Liver (tissue), 9 donors: ENCODE measurements around the gene MYCBPAP. TPM values are rescaled to one million over a fixed set of nuclear protein-coding genes. Genes with fewer than 3 reads are reported as not detected.

ENCODE experiments used
- DNase-seq: peaks from one replicate; pipeline ENCODE4 v3.0.0-alpha.2; 2017; ENCODE audit warnings: low spot score
- H3K27ac ChIP-seq, 2 donors: one replicate each; pipeline ENCODE4 v1.7.0; 2013; ENCODE audit warnings: inconsistent platforms in 2 of 2, low read length in 2 of 2, control low read depth in 1 of 2, low read depth in 1 of 2, mild to moderate bottlenecking in 1 of 2
- H3K27me3 ChIP-seq, 4 donors: one replicate each; pipeline versions ENCODE4 v1.6.1 to v1.7.0; 2013; ENCODE audit warnings: low read length in 3 of 4, inconsistent platforms in 1 of 4, mild to moderate bottlenecking in 1 of 4, moderate library complexity in 1 of 4; ENCODE audit not compliant: control insufficient read depth in 4 of 4, insufficient read depth in 4 of 4
- H3K36me3 ChIP-seq, 4 donors: one replicate each; pipeline versions ENCODE4 v1.6.1 to v1.7.0; 2013; ENCODE audit warnings: low read length in 3 of 4, mild to moderate bottlenecking in 3 of 4, low read depth in 1 of 4, moderate library complexity in 1 of 4; ENCODE audit not compliant: control insufficient read depth in 4 of 4, insufficient read depth in 3 of 4
- H3K4me1 ChIP-seq, 4 donors: one replicate each; pipeline versions ENCODE4 v1.6.1 to v1.7.0; 2013; ENCODE audit warnings: low read length in 3 of 4, mild to moderate bottlenecking in 3 of 4, moderate library complexity in 1 of 4; ENCODE audit not compliant: control insufficient read depth in 4 of 4, insufficient read depth in 4 of 4
- H3K4me3 ChIP-seq, 3 donors: one replicate each; pipeline versions ENCODE4 v1.6.1 to v1.7.0; 2013; ENCODE audit warnings: low read length in 3 of 3, control low read depth in 1 of 3, low read depth in 1 of 3, mild to moderate bottlenecking in 1 of 3
- H3K9ac ChIP-seq, 2 donors: one replicate each; pipeline ENCODE4 v1.7.0; 2013; ENCODE audit warnings: low read length in 2 of 2, mild to moderate bottlenecking in 2 of 2, moderate library complexity in 2 of 2, control low read depth in 1 of 2, low read depth in 1 of 2
- H3K9me3 ChIP-seq, 4 donors: one replicate each; pipeline versions ENCODE4 v1.6.1 to v1.7.0; 2013; ENCODE audit warnings: low read length in 3 of 4; ENCODE audit not compliant: control insufficient read depth in 4 of 4
- EGR1 ChIP-seq, 2 donors: IDR thresholded peaks; 2 replicates each; pipeline ENCODE4 v1.6.1; 2016 to 2018; ENCODE audit warnings: antibody characterized with exemption in 2 of 2, low read depth in 2 of 2
- FOXA2 ChIP-seq: IDR thresholded peaks from 2 replicates; pipeline ENCODE4 v1.6.1; 2016; ENCODE audit warnings: antibody characterized with exemption
- GABPA ChIP-seq, 2 donors: IDR thresholded peaks in 1 of 2; conservative IDR thresholded peaks in 1 of 2; 2 replicates each; pipeline ENCODE4 v1.6.1; 2016; ENCODE audit warnings: antibody characterized with exemption in 2 of 2, mild to moderate bottlenecking in 1 of 2, moderate library complexity in 1 of 2
- HNF4A ChIP-seq, 2 donors: conservative IDR thresholded peaks; 2 replicates each; pipeline ENCODE4 v1.6.1; 2016; ENCODE audit warnings: antibody characterized with exemption in 2 of 2, mild to moderate bottlenecking in 2 of 2
- HNF4G ChIP-seq: IDR thresholded peaks from 2 replicates; pipeline ENCODE4 v1.6.1; 2016; ENCODE audit warnings: antibody characterized with exemption
- MAX ChIP-seq: IDR thresholded peaks from 2 replicates; pipeline ENCODE4 v1.6.1; 2016; ENCODE audit warnings: antibody characterized with exemption
- NR2F2 ChIP-seq: IDR thresholded peaks from 2 replicates; pipeline ENCODE4 v1.6.1; 2016; ENCODE audit warnings: antibody characterized with exemption
- RAD21 ChIP-seq, 2 donors: IDR thresholded peaks; 2 replicates each; pipeline ENCODE4 v1.6.1; 2016; ENCODE audit warnings: antibody characterized with exemption in 2 of 2, mild to moderate bottlenecking in 2 of 2
- RXRA ChIP-seq, 2 donors: IDR thresholded peaks; 2 replicates each; pipeline ENCODE4 v1.6.1; 2017 to 2018; ENCODE audit warnings: antibody characterized with exemption in 2 of 2, mild to moderate bottlenecking in 1 of 2
- SP1 ChIP-seq: IDR thresholded peaks from 2 replicates; pipeline ENCODE4 v1.6.1; 2018; ENCODE audit warnings: antibody characterized with exemption, mild to moderate bottlenecking
- TAF1 ChIP-seq: conservative IDR thresholded peaks from 2 replicates; pipeline ENCODE4 v1.6.1; 2016; ENCODE audit warnings: antibody characterized with exemption, mild to moderate bottlenecking
- YY1 ChIP-seq: IDR thresholded peaks from 2 replicates; pipeline ENCODE4 v1.6.1; 2016; ENCODE audit warnings: antibody characterized with exemption, mild to moderate bottlenecking
- WGBS: extraction: QIAGEN DNeasy Blood & Tissue Kit; methylation state at CpG from one replicate; pipeline ENCODE4 v1.1.7; 2013; 5-methylcytosine and 5-hydroxymethylcytosine counted together
- polyA plus RNA-seq, 2 donors: library from polyadenylated mRNA; stranded (reverse) in 1 of 2; unstranded in 1 of 2; fragments of 200-250 nt in 1 of 2; fragments of >200 nt in 1 of 2; fragmentation: Nextera tagmentation in 1 of 2; extraction: Ambion mirVana in 1 of 2; gene quantifications; one replicate each; pipeline versions ENCODE4 v1.2.1 to v1.2.3, GENCODE V29; 2013 to 2015
- total RNA-seq, 2 donors: library from RNA; depleted of rRNA; stranded (reverse); fragments of >200 nt; gene quantifications; one replicate each; pipeline ENCODE4 v1.2.3, GENCODE V29; 2014
- TF ChIP-seq, protein P1 (sequence below): IDR thresholded peaks from 2 replicates; pipeline ENCODE4 v1.6.1; 2016; ENCODE audit warnings: antibody characterized with exemption, mild to moderate bottlenecking
- TF ChIP-seq, protein P2 (sequence below): IDR thresholded peaks from 2 replicates; pipeline ENCODE4 v1.6.1; 2016; ENCODE audit warnings: antibody characterized with exemption
- donor health status: healthy.
- donor health status: healthy.
- donor health status: healthy.
- donor health status: healthy.
- donor health status: healthy.

MYCBPAP gene
- total and polyA plus RNA-seq, 4 donors, result 0.23 to 0.25 TPM; not detected in 2

DNA sequence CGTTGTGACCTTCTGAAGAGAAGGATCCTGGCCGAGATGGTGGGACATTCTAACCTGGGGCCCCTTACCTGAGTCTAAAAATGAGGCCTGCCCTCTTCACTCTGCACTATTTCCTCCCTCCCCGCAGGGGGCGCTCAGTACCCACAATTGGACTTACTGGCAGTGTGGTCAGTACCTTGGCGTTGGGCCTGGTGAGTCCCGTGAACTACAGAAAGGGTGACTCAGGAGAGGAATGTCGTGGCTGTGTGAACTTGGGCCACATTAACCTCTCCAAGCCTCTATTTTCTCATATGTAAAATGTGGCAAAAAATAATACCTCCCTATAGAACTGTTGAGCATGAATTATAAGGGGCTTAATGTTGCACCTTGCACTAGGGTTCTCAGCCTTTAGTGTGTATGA, 25.7 kb upstream of the MYCBPAP start (continued):
- TF ChIP-seq, protein P1, sequence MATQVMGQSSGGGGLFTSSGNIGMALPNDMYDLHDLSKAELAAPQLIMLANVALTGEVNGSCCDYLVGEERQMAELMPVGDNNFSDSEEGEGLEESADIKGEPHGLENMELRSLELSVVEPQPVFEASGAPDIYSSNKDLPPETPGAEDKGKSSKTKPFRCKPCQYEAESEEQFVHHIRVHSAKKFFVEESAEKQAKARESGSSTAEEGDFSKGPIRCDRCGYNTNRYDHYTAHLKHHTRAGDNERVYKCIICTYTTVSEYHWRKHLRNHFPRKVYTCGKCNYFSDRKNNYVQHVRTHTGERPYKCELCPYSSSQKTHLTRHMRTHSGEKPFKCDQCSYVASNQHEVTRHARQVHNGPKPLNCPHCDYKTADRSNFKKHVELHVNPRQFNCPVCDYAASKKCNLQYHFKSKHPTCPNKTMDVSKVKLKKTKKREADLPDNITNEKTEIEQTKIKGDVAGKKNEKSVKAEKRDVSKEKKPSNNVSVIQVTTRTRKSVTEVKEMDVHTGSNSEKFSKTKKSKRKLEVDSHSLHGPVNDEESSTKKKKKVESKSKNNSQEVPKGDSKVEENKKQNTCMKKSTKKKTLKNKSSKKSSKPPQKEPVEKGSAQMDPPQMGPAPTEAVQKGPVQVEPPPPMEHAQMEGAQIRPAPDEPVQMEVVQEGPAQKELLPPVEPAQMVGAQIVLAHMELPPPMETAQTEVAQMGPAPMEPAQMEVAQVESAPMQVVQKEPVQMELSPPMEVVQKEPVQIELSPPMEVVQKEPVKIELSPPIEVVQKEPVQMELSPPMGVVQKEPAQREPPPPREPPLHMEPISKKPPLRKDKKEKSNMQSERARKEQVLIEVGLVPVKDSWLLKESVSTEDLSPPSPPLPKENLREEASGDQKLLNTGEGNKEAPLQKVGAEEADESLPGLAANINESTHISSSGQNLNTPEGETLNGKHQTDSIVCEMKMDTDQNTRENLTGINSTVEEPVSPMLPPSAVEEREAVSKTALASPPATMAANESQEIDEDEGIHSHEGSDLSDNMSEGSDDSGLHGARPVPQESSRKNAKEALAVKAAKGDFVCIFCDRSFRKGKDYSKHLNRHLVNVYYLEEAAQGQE, result no peak
- TF ChIP-seq RXRA (IDR thresholded peaks at IDR 0.05) (peak; percentile 84 to 90), TAF1 (no peak), FOXA2 (no peak)

GRCh38 chr17:50483266-50483665, 25.0 kb upstream of the MYCBPAP start:
- no peak for DNase-seq
- H3K4me3 ChIP-seq, result no peak overlapping the region
- peaks cover 0 to 36% (median 26%) of the 10 kb centered on the region in 4 donors for H3K4me1 ChIP-seq
- H3K36me3 ChIP-seq, result peaks cover 13 to 26% (median 20%) of the 10 kb centered on the region in 4 donors
- peak overlapping the region in 1 of 2 donors; percentile 9 for H3K9ac ChIP-seq
- 94% methylated on average over 5 of the region's 5 CpGs for WGBS
- H3K27me3 ChIP-seq, result no peaks in the 10 kb centered on the region
- TF ChIP-seq HNF4G, result no peak
- no peak for TF ChIP-seq TAF1
- TF ChIP-seq HNF4A (conservative IDR thresholded peaks at IDR 0.05), result no peak
- no peak for TF ChIP-seq SP1
- TF ChIP-seq YY1, result no peak
- TF ChIP-seq RXRA (IDR thresholded peaks at IDR 0.05), result no peak
- TF ChIP-seq GABPA (IDR thresholded peaks at IDR 0.05 in 1 of 2, conservative IDR thresholded peaks at IDR 0.05 in 1 of 2), result no peak
- TF ChIP-seq, protein P1, result no peak
- H3K9me3 ChIP-seq, result no peaks in the 10 kb centered on the region
- H3K27ac ChIP-seq, result no peak overlapping the region

- no peak for DNase-seq
- no peak overlapping the region for H3K9ac ChIP-seq
- WGBS, result 99% methylated on average over 11 of the region's 11 CpGs
- H3K27ac ChIP-seq, result no peak overlapping the region
- H3K27me3 ChIP-seq, result no peaks in the 10 kb centered on the region
- peaks cover 0 to 30% (median 21%) of the 10 kb centered on the region in 4 donors for H3K4me1 ChIP-seq
- peaks cover 13 to 26% (median 20%) of the 10 kb centered on the region in 4 donors for H3K36me3 ChIP-seq
- no peak overlapping the region for H3K4me3 ChIP-seq
- no peaks in the 10 kb centered on the region for H3K9me3 ChIP-seq
- TF ChIP-seq, protein P2, sequence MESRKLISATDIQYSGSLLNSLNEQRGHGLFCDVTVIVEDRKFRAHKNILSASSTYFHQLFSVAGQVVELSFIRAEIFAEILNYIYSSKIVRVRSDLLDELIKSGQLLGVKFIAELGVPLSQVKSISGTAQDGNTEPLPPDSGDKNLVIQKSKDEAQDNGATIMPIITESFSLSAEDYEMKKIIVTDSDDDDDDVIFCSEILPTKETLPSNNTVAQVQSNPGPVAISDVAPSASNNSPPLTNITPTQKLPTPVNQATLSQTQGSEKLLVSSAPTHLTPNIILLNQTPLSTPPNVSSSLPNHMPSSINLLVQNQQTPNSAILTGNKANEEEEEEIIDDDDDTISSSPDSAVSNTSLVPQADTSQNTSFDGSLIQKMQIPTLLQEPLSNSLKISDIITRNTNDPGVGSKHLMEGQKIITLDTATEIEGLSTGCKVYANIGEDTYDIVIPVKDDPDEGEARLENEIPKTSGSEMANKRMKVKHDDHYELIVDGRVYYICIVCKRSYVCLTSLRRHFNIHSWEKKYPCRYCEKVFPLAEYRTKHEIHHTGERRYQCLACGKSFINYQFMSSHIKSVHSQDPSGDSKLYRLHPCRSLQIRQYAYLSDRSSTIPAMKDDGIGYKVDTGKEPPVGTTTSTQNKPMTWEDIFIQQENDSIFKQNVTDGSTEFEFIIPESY, result no peak
- TF ChIP-seq RAD21 (IDR thresholded peaks at IDR 0.05) (no peak), NR2F2 (no peak), HNF4A (conservative IDR thresholded peaks at IDR 0.05) (no peak), SP1 (no peak), EGR1 (IDR thresholded peaks at IDR 0.05; ENCODE audit: low read depth in 2 of 2) (no peak), MAX (no peak), TAF1 (no peak), YY1 (no peak), HNF4G (no peak)
- TF ChIP-seq, protein P1, result no peak
Observed at GRCh38 chr17:50484386-50485155, 23.7 kb upstream of the MYCBPAP start.
